Measurements from ENCODE around the gene MOSMO.
"Not testable (repeated sequence)": the region's sequence is repeated elsewhere in the genome, so short reads cannot be mapped to it uniquely, and the experiment has no call there.

Gene MOSMO

DNA sequence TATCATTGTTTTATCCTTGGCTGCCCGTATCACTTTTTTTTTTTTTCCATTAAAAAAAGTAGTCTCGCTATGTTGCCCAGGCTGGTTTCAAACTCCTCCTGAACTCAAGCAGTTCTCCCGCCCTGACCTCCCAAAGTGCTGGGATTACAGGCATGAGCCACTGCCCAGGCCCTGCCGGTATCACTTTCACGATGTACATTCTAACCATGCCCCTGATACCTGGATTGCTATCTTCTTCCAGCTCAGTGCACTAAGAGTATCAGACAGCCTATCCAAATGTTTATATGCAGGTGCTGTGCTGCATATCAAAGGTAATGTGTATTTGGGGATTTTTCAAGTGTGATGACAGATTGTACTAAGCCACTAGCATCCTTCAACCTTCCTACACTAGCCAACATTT is 14.2 kb downstream of the MOSMO start:
- Histone ChIP-seq H3K4me3 (no peak overlapping the region), H3K27ac (no peak overlapping the region)
- no peak for DNase-seq (ENCODE audit: low spot score)
- TF ChIP-seq, protein P1, sequence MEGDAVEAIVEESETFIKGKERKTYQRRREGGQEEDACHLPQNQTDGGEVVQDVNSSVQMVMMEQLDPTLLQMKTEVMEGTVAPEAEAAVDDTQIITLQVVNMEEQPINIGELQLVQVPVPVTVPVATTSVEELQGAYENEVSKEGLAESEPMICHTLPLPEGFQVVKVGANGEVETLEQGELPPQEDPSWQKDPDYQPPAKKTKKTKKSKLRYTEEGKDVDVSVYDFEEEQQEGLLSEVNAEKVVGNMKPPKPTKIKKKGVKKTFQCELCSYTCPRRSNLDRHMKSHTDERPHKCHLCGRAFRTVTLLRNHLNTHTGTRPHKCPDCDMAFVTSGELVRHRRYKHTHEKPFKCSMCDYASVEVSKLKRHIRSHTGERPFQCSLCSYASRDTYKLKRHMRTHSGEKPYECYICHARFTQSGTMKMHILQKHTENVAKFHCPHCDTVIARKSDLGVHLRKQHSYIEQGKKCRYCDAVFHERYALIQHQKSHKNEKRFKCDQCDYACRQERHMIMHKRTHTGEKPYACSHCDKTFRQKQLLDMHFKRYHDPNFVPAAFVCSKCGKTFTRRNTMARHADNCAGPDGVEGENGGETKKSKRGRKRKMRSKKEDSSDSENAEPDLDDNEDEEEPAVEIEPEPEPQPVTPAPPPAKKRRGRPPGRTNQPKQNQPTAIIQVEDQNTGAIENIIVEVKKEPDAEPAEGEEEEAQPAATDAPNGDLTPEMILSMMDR (IDR thresholded peaks at IDR 0.05) = no peak

DNA sequence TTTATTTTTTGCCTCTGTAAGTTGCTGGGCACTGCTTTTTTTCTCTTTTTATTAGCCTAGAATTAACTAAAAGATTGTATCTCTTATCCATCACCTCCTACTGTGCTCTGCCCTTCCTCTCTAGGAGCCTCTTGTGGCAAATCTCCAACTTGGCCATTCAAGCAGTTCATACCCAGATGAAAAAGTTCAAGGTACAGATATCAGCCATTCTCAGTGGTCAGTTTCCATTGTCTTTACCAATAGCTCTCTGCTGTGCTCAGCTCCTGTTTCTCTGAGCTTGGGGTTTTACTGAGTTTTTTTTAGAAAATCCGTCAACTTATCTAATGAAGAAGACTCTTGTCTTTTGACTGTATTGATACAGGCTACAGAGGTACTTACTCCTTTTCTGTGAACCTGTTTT is 15.6 kb downstream of the MOSMO start:
- TF ChIP-seq, protein P1 (IDR thresholded peaks at IDR 0.05) = no peak
- DNase-seq (ENCODE audit: low spot score) = no peak
- Histone ChIP-seq H3K4me3 (no peak overlapping the region), H3K27ac (no peak overlapping the region)

DNA sequence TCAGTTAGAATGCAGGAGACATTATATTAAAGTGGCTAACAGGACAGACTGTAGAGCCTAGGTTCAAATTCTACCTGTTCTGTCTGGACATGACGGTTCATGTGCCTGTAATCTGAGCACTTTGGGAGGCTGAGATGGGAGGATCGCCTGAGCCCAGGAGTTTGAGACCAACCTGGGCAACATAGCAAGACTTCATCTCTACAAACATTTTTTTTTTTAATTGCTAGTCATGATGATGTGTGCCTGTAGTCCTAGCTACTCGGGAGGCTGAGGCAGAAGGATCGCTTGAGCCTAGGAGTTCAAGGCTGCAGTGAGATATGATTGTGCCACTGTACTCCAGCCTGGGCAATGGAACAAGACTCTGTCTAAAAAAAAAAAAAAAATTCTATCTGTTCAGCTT is 16.9 kb downstream of the MOSMO start:
- H3K4me3 ChIP-seq; H3K27ac ChIP-seq; DNase-seq (ENCODE audit: low spot score): not testable (repeated sequence)

DNA sequence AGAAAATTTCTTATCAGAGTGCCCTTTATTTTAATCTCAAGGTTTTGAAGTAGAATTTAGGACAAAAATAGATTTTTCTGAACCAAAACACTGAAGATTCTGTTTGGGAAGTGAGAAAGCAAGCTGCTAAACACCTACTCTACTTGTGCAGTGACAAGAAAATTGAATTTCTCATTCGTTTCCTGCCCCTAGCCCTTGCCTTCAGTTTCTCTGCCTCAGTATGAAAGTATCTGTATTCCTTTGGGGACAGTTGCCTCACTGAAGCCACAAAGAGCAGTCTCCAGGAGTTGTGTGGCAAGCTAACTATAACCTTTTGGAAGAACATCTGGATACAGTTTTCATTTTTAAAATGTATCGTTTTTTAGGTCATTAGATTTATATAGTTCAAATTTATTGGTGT is 19.7 kb downstream of the MOSMO start:
- DNase-seq (ENCODE audit: low spot score) = no peak
- H3K4me3 ChIP-seq = no peak overlapping the region
- no peak overlapping the region for H3K27ac ChIP-seq
- TF ChIP-seq, protein P1 (IDR thresholded peaks at IDR 0.05) = no peak

DNA sequence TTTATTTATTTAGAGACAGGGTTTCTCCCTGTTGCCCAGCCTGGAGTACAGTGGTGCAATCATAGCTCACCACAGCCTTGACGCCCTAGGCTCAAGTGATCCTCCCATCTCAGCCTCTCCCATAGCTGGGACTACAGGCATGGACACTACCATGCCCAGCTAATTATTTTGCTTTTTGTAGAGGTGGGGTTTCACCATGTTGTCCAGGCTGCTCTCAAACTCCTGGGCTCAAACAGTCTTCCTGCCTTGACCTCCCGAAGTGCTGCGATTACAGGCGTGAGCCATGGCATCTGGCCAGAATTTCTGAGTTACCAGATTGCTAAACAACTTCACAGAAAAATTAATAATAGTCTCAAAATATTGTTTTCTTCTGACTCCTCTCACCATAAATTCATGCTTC is 21.7 kb downstream of the MOSMO start:
- H3K4me3 ChIP-seq = no peak overlapping the region
- H3K27ac ChIP-seq = no peak overlapping the region
- DNase-seq (ENCODE audit: low spot score) = no peak
- TF ChIP-seq, protein P1 (IDR thresholded peaks at IDR 0.05) = no peak

DNA sequence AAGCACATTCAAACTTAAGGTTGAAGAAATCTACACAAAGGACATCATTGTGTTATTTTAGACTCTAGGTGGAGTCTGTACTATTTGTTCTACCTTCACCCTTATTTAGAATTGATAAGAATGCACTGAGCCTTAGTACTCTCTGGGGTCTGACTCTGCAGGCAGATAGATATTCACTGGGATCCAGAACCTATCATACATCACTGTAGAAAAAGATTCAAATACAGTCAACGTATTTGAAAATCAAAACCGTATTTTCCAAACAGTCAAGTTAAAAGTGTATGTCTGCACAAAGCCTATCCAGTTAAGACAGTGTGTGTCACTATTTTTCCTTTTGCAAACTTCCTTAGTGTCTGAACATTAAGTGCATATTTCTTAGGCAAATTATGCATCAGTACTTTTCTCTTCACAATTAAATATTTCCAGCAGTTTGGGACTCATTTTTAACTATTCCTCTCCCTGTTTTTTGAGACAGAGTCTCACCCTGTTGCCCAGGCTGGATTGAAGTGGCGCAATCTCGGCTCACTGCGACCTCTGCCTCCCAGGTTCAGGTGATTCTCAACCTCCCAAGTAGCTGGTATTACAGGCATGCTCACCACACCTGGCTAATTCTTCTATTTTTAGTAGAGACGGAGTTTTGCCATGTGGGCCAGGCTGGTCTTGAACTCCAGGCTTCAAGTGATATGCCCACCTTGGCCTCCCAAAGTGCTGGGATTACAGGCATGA is 22.3 kb downstream of the MOSMO start:
- Histone ChIP-seq H3K4me3 (no peak overlapping the region), H3K27ac (no peak overlapping the region)
- no peak for DNase-seq (ENCODE audit: low spot score)
- TF ChIP-seq, protein P1 (IDR thresholded peaks at IDR 0.05) = no peak

DNA sequence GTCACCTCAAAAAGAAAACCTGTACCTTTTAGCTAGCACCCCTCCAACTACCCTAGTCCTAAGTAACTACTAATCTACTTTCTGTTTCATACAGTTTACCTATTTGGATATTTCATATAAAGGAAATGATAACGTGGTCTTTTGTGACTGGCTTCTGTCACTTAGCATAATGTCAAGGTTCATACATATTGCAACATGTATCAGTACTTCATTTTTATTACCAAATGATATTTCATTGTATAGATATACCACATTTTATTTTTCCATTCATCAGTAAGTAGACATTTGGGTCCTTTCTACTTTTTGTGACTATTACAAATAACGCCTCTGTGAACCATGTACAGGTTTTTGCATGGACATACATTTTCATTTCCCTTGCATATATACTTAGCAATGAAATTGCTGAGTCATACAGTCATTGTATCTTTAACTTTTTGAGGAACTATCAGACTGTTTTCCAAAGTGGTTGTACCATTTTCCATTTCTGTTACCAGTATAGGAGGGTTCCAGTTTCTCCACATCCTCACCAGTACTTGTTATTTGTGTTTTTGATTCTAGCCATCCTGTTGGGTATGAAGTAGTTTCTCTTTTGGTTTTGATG is 23.7 kb downstream of the MOSMO start:
- H3K27ac ChIP-seq = no peak overlapping the region
- TF ChIP-seq, protein P1 (IDR thresholded peaks at IDR 0.05) = no peak
- DNase-seq (ENCODE audit: low spot score) = no peak
- no peak overlapping the region for H3K4me3 ChIP-seq
